WI38 (cell line): Measurements from ENCODE around the gene C12orf75.

Source experiments
- H3K4me3 ChIP-seq: 2 replicates; pipeline ENCODE4 v1.5.1; 2011; ENCODE audit warnings: low read depth, mild to moderate bottlenecking, control low read depth, low read length
- TF ChIP-seq, protein P1 (sequence below): IDR thresholded peaks from 2 replicates; pipeline ENCODE4 v1.5.1; 2012; ENCODE audit warnings: low read depth, mild to moderate bottlenecking, control low read depth, low read length

The C12orf75 gene

DNA sequence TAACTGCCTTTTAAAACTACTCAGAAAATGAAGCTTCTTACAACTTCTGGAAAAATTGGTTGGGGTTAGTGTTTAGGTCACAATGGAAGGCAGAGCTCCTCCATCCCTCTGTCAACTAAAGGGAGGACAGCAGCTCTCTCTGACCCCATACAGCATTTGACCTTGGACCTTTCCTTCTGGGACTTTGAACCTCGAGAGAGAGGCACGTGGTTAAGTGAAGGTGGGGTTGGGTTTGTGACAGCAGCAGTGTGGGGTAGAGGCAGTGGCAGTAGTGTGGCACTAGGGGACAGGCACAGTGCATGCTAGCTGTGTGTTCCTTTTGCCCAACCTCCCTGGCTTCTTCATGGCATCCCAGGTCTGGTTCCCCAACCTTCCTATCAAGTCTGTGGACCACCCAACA lies 9.4 kb upstream of the C12orf75 start:
- TF ChIP-seq, protein P1, sequence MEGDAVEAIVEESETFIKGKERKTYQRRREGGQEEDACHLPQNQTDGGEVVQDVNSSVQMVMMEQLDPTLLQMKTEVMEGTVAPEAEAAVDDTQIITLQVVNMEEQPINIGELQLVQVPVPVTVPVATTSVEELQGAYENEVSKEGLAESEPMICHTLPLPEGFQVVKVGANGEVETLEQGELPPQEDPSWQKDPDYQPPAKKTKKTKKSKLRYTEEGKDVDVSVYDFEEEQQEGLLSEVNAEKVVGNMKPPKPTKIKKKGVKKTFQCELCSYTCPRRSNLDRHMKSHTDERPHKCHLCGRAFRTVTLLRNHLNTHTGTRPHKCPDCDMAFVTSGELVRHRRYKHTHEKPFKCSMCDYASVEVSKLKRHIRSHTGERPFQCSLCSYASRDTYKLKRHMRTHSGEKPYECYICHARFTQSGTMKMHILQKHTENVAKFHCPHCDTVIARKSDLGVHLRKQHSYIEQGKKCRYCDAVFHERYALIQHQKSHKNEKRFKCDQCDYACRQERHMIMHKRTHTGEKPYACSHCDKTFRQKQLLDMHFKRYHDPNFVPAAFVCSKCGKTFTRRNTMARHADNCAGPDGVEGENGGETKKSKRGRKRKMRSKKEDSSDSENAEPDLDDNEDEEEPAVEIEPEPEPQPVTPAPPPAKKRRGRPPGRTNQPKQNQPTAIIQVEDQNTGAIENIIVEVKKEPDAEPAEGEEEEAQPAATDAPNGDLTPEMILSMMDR: no peak
- no peak overlapping the region for H3K4me3 ChIP-seq

DNA sequence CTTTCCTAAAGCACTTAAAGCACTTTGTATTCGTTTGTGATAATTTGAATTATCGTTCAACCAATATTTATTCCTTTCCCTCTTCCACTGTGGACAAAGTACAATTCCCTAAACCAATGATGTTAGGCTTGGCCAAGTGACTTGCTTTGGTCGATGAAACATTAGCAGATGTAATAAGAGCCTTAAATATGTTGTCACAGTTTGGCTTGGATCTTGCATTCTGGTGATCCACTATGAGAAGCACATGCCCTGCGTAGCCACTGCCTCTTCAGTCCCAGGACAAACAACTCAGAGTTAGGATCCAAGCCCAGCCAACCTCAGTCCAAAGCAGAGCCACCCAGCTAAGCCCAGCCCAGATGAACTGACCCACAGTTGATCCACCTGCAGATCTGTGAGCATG lies 8.4 kb upstream of the C12orf75 start:
- TF ChIP-seq, protein P1: no peak
- no peak overlapping the region for H3K4me3 ChIP-seq

DNA sequence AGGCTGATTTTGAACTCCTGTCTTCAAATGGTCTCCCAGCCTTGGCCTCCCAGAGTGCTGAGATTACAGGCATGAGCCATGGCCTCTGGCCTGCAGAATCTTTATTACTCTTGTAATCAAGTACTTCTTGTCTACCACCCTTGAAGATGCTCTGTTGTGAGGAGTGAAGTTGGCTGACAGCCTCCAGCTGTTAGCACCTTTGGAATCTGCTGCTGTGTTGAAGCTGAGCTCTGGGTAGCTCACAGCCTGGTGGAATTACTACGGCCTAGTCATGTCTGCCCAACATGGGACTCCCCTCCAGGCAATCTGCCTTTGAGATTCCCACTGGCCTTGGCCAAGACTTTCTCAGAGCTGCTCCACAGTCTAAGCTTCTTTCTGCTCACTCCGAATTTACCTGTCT lies 5.8 kb upstream of the C12orf75 start:
- no peak overlapping the region for H3K4me3 ChIP-seq
- TF ChIP-seq, protein P1: no peak

DNA sequence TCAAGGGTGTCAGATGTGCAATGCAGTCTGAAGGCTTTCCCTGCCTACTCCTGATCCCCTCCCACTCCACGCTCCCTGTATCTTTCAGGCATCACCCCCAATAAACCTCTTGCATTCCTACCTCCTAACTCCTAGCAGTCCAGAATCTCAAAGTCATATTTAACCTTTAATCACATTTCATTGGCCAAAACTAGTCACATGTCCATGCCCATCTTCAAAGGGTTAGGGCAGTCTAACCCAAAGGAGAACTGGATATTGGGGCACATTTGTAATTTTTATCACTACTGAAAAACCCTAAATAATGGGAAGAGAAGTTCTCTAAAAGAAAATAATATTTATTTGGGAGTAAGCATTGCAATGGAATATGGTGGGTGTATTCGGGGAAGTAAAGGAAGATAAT lies 5.4 kb upstream of the C12orf75 start:
- no peak overlapping the region for H3K4me3 ChIP-seq
- TF ChIP-seq, protein P1: no peak

DNA sequence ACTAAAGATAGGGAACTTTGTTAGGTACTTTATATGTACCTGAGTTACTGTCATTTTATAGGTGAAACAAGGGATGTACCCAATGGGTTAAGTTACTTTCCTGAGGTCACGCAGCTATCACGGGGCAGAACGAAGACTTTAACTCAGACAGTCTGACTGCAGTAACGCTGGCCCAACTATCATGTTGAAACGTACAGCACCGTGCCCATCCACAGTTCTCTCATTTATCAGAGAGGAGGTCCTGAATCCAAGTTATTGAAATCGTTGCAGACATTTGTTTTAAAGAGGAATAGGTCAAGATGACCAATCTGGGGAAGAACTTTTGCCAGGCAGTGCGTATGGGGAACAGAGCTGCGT lies 587 bp upstream of the C12orf75 start:
- TF ChIP-seq, protein P1: no peak
- H3K4me3 ChIP-seq: peak overlapping the region; percentile 83

DNA sequence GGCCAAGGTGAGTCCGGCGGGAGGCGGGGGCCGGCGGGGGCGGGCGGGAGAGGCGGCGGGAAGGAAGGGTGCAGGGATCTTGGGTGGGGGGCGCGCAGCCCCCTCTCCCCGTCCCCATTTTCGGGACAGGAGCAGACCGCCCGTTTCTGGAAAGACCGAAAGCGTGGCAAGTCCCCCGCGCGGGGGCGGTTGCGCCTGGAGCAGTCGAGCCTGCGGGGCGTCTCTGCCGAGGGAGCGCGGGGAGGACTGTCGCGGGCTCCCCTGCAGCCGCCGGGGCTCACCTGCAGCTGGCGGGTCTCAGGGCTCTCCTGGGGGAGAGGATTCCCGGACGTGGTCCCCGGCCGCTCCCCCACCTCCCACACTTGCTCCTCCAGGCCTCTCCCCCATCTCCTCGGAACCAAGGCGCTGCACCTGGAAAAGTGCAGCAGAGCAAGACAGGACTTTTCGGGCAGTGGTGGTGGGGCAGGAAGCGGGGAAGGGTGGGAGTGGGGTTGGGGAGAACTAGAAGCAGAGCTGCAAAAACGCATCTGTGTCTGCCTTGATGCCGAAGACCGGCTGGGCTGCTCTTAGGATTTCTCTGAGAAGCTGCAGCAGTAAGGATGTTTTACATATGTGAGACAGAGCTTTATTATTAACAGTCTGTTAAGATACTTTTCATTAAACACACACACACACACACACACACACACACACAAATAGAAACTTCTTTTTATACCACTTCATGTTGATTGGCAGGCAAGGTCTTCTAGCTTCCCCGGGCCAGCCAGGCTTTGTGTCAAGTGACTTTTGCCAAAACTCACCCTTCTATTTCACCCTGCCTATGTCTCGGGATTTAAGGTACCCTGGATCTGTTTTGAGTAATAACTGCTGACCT lies 677 bp downstream of the C12orf75 start:
- TF ChIP-seq, protein P1: no peak
- peak overlapping the region; percentile 83 for H3K4me3 ChIP-seq

DNA sequence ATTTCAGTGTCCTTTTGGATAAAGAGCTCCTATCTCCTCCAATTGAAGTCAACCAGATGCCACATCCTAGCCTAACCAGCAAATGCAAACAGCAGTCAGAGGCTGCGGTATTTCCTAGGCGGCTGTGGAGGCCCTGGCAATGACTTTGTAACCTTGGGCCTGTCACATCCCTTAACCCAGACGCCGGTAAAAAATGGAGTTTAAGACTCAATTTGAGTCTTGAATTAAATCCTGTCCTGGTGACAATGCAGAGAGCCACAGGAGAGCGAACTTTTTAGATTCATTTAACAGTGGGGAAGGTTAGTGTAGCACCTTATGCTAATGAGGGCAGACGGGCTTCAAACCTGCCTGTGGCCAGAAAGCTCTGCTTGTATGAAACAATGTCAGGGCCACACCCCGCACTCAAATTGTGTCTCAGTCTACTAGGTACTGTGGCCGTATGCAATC lies 1.3 kb downstream of the C12orf75 start:
- TF ChIP-seq, protein P1: no peak
- H3K4me3 ChIP-seq: peak overlapping the region; percentile 83

DNA sequence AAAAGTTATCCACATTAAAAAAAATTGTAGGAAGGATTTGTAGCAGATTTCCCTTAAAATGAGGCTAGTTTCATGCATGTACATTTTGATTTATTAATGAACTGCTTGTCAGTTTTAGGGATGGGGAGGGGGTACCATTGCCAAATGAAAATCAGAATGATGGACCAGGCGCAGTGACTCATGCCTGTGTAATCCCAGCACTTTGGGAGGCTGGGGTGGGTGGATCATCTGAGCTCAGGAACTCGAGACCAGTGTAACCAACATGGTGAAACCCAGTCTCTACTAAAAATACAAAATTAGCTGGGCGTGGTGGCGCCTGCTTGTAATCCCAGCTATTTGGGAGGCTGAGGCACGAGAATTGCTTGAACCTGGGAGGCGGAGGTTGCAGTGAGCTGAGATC lies 1.8 kb downstream of the C12orf75 start:
- peak overlapping the region; percentile 83 for H3K4me3 ChIP-seq
